Ishikawa (cell line): ENCODE measurements around the gene NFILZ.

ENCODE experiments used
- CREB1 ChIP-seq: IDR thresholded peaks from 2 replicates; pipeline ENCODE4 v1.6.1; 2012; ENCODE audit warnings: low read depth
- EP300 ChIP-seq: IDR thresholded peaks from 2 replicates; pipeline ENCODE4 v1.6.1; 2012; ENCODE audit warnings: borderline replicate concordance
- MAX ChIP-seq: IDR thresholded peaks from 2 replicates; pipeline ENCODE4 v1.6.1; 2012
- NFIC ChIP-seq: IDR thresholded peaks from 2 replicates; pipeline ENCODE4 v1.6.1; 2012
- RAD21 ChIP-seq: IDR thresholded peaks from 2 replicates; pipeline ENCODE4 v1.6.1; 2012; ENCODE audit warnings: low read depth
- TAF1 ChIP-seq: IDR thresholded peaks from 2 replicates; pipeline ENCODE4 v1.6.1; 2012; ENCODE audit warnings: low read depth, mild to moderate bottlenecking
- TEAD4 ChIP-seq: IDR thresholded peaks from 2 replicates; pipeline ENCODE4 v1.6.1; 2012
- ZBTB7A ChIP-seq: IDR thresholded peaks from 2 replicates; pipeline ENCODE4 v1.6.1; 2012; ENCODE audit warnings: low read depth

GRCh38 chr19:8629996-8630683 lies at the start of gene NFILZ:
- TF ChIP-seq TEAD4, result no peak
- no peak for TF ChIP-seq NFIC
- TF ChIP-seq ZBTB7A, result no peak
- TF ChIP-seq MAX, result no peak
- no peak for TF ChIP-seq TAF1
- TF ChIP-seq EP300, result no peak
- TF ChIP-seq CREB1, result no peak
- no peak for TF ChIP-seq RAD21
